Stimulated activated CD8-positive, alpha-beta memory T cell treated with anti-CD3 and anti-CD28 coated beads, Interleukin-15, amount 100 ng/mL, for 24 hours (primary cell): ENCODE data around the gene APOA5.
A peak's percentile ranks its signal among the peaks of the same experiment; 100 is the strongest.
"Not testable (repeated sequence)": the region's sequence is repeated elsewhere in the genome, so short reads cannot be mapped to it uniquely, and the experiment has no call there.

ENCODE experiments used
- DNase-seq: peaks from one replicate; pipeline ENCODE4 v3.0.0-alpha.2; 2020; ENCODE audit warnings: low read depth

Gene APOA5

GRCh38 chr11:116773203-116774097, 18.2 kb downstream of the APOA5 start:
- no peak for DNase-seq

GRCh38 chr11:116772443-116773202, 19.1 kb downstream of the APOA5 start, which contains the start of gene BUD13:
Gene BUD13, minus strand, starts transcription at chr11:116772987. Its CDS starts 23 bp downstream, at chr11:116772964.
- DNase-seq: peak; percentile 92

DNA sequence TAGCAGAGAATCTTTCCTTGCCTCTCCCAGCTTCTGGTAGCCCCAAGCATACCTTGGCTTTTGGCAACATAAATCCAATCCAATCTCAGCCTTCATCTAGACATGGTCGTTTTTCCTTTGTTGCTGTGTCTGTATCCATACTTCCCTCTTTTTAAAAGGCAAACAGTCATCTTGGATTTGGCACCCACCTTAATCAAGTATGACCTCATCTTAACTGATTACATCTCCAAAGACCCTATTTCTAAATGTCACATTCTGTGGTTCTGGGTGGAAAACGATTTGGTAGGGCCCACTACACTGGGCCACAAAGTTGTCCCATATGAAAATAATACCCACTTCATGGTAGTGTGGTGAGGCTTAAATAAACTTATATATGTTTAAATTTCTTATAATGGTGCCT, 19.7 kb downstream of the APOA5 start:
- DNase-seq: no peak

DNA sequence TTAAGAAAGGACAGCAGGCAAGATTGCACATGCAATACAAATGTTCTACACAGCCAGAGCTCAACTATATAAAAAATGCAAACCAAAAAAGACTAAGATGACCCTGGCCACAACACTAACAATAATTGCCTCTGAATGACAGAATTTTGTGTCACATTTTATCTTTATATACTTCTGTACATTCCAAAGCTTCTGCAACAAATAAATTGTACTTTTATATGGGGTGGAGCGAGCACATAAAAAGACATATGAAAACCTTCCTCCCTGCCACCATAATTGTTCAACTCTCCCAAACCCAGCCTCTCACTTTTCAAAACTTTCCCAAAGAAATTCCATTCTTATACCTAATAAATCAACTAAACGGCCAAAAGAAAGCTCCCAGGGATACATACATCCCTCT, 29.5 kb downstream of the APOA5 start:
- DNase-seq: no peak

DNA sequence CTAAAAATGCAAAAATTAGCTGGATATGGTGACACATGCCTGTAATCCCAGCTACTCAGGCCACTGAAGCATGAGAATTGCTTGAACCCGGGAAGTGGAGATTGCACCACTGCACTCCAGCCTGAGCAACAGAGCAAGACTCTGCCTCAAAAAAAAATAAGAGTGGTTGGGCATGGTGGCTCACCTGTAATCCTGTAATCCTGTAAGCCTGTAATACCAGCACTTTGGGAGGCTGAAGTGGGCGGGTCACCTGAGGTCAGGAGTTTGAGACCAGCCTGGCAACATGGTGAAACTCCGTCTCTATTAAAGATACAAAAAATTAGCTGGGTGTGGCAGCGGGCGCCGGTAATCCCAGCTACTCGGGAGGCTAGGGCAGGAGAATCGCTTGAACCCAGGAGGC, 35.6 kb downstream of the APOA5 start:
- DNase-seq: not testable (repeated sequence)

GRCh38 chr11:116750070-116750718, 41.5 kb downstream of the APOA5 start:
- DNase-seq: no peak

DNA sequence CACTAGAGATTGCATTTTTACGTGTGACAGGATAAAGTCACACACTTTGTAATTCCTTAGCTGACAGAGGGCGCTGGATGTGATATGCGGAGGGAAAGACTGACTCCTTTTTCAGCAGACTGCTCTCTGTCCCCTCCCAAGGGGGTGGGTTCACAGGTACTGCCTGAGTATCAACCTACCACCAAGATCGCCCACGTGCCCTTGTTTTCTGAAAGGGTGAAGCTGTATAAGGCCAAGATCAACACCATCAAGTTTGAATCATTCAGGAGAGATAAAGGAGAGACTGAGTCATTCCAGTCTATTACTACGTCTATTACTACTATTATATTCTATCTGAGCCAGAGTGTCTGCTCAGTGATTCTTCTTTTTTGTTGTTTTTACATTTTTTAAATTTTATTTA, 49.6 kb downstream of the APOA5 start:
- no peak for DNase-seq

DNA sequence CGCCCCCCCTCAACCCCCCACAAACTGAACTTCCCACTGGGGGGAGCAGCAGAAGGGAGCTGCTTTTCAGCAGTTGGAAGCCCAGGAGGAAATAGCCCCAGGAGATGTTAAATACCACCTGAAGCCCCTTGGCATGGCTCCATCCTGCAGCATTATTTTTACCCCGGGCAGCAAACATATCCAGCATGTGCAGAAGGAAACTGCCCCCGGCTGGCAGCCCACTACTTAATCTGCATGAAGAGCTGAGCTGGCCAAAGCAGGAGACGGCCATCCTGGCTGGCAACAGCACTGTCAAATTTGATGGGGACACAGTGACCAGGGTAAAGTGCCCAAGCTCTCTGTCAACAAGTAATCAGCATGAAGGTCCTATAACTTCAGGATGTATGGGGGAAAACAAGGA, 50.9 kb downstream of the APOA5 start:
- DNase-seq: no peak
